DND-41 (cell line): Measurements from ENCODE around the gene ERI2.

Experiments used
- CTCF ChIP-seq: IDR thresholded peaks from 2 replicates; pipeline ENCODE4 v1.5.1; 2012; ENCODE audit warnings: borderline replicate concordance, low read length, moderate library complexity, mild to moderate bottlenecking; ENCODE audit not compliant: poor library complexity, severe bottlenecking; ENCODE audit errors: extremely low read depth
- EZH2 ChIP-seq: IDR thresholded peaks from 3 replicates; pipeline ENCODE4 v1.6.1; 2012; ENCODE audit warnings: borderline replicate concordance, low read depth, mild to moderate bottlenecking, moderate library complexity, low read length, inconsistent platforms; ENCODE audit not compliant: severe bottlenecking

GRCh38 chr16:20803561-20804214 is 2.6 kb downstream of the ERI2 start:
- no peak for TF ChIP-seq CTCF
- TF ChIP-seq EZH2 = no peak
